OCI-LY3 (cell line): ENCODE data around the gene UMPS.

Experiments
- H2AFZ ChIP-seq: fragments of 200-600, 300-600 bp; shearing (Covaris generic); 2 replicates; pipeline ENCODE4 v1.6.0; 2014; ENCODE audit warnings: antibody characterized with exemption, low read depth, low read length
- H3K27ac ChIP-seq: fragments of 200-600, 300-600 bp; sonication (generic); 2 replicates; pipeline ENCODE4 v1.5.1; 2014; ENCODE audit warnings: mild to moderate bottlenecking, low read length, moderate library complexity, mixed read lengths
- H3K27me3 ChIP-seq: fragments of 200-600, 300-600 bp; sonication (generic); 2 replicates; pipeline ENCODE4 v1.6.1; 2014; ENCODE audit warnings: low read depth, low read length, mixed read lengths
- H3K36me3 ChIP-seq: fragments of 200-600, 300-600 bp; sonication (generic); replicated peaks from 2 replicates; pipeline ENCODE3; 2014; ENCODE audit warnings: low read depth, low read length, mixed read lengths
- H3K4me1 ChIP-seq: fragments of 300-600, 200-600 bp; sonication (generic); 2 replicates; pipeline ENCODE4 v1.6.1; 2014; ENCODE audit warnings: low read length, mixed read lengths
- H3K4me2 ChIP-seq: fragments of 200-600, 300-600 bp; sonication (generic); 2 replicates; pipeline ENCODE4 v1.6.1; 2014; ENCODE audit warnings: low read length, mixed read lengths
- H3K4me3 ChIP-seq: fragments of 300-600, 200-600 bp; sonication (generic); 2 replicates; pipeline ENCODE4 v1.5.1; 2014; ENCODE audit warnings: antibody characterized with exemption, mild to moderate bottlenecking, low read length, moderate library complexity
- H3K79me2 ChIP-seq: fragments of 300-600, 200-600 bp; shearing (Covaris generic); 2 replicates; pipeline ENCODE4 v1.6.1; 2014; ENCODE audit warnings: mild to moderate bottlenecking, low read length, mixed read lengths
- H3K9ac ChIP-seq: fragments of 300-600, 200-600 bp; shearing (Covaris generic); 2 replicates; pipeline ENCODE4 v1.6.0; 2014; ENCODE audit warnings: mild to moderate bottlenecking, low read length, moderate library complexity
- H3K9me3 ChIP-seq: fragments of 200-600, 300-600 bp; shearing (Covaris generic); 2 replicates; pipeline ENCODE4 v1.6.1; 2014; ENCODE audit warnings: low read length, mixed read lengths; ENCODE audit not compliant: insufficient read depth
- H4K20me1 ChIP-seq: fragments of 200-600, 300-600 bp; sonication (generic); 2 replicates; pipeline ENCODE4 v1.6.1; 2016; ENCODE audit warnings: low read length, mixed read lengths; ENCODE audit not compliant: insufficient read depth
- CTCF ChIP-seq: fragments of 200-600, 300-600 bp; sonication (generic); IDR thresholded peaks from 2 replicates; pipeline ENCODE4 v1.5.1; 2014; ENCODE audit warnings: antibody characterized with exemption, low read length, low read depth
- EZH2phosphoT487 ChIP-seq: fragments of 200-600 bp; shearing (Covaris generic); IDR thresholded peaks from 2 replicates; pipeline ENCODE4 v1.6.1; 2018; ENCODE audit warnings: antibody characterized with exemption, mixed run types, low read depth

Gene UMPS

DNA sequence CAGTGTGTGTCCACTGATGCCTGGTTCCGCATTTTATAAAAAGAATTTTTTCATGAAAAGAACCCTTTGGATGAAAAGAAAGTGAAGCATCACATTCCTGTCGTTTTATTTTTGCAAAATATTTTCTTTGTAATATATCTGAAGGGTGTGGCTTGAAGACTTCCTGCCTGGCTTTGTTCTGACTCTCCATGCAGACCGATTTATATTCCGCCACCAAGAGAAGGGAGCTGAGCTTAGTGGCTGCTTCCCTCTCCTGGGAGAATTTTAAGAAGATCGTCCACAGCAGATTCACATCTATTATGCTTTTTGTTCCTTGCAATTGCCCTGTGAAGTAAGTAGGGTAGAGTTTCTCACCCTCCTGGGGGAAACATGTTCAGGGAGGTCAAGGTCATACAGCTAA is 45.2 kb upstream of the UMPS start:
- H3K27me3 ChIP-seq = 0 out of 2 replicates have a peak, but pooled peaks cover 9% of the 10 kb centered on the region
- no peak overlapping the region for H3K27ac ChIP-seq
- TF ChIP-seq CTCF = no peak
- TF ChIP-seq EZH2phosphoT487 = no peak
- no peaks in the 10 kb centered on the region for H3K4me1 ChIP-seq
- no peaks in the 10 kb centered on the region for H3K79me2 ChIP-seq
- no peaks in the 10 kb centered on the region for H3K9me3 ChIP-seq
- H3K4me3 ChIP-seq = no peak overlapping the region
- no peak overlapping the region for H2AFZ ChIP-seq
- no peaks in the 10 kb centered on the region for H3K36me3 ChIP-seq
- H3K9ac ChIP-seq = no peak overlapping the region
- no peak overlapping the region for H3K4me2 ChIP-seq
- no peaks in the 10 kb centered on the region for H4K20me1 ChIP-seq

DNA sequence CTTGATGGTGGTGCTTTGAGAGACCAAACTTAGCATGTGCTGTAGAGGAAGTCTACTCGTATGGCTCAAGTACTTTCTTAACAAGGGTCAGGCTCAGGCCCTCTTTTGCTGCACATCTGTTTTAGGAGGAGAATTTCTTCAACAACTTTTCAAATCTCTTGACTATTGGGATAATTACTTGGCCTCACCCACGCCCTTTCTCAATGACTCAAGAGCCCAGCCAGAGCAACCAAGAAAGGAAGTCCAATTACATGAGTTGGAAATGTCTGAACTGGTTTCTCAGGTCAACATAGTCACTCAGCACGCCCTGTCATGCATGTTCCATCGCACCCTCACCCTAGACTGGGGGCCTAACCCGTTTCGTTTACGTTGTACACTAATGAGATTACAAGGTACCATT is 44.8 kb upstream of the UMPS start:
- Histone ChIP-seq H2AFZ (no peak overlapping the region), H3K9me3 (no peaks in the 10 kb centered on the region), H3K27ac (no peak overlapping the region), H3K4me2 (no peak overlapping the region), H3K79me2 (no peaks in the 10 kb centered on the region), H4K20me1 (no peaks in the 10 kb centered on the region), H3K36me3 (no peaks in the 10 kb centered on the region), H3K4me3 (no peak overlapping the region), H3K4me1 (no peaks in the 10 kb centered on the region), H3K27me3 (0 out of 2 replicates have a peak, but pooled peaks cover 9% of the 10 kb centered on the region), H3K9ac (no peak overlapping the region)
- TF ChIP-seq CTCF = no peak
- TF ChIP-seq EZH2phosphoT487 = no peak

DNA sequence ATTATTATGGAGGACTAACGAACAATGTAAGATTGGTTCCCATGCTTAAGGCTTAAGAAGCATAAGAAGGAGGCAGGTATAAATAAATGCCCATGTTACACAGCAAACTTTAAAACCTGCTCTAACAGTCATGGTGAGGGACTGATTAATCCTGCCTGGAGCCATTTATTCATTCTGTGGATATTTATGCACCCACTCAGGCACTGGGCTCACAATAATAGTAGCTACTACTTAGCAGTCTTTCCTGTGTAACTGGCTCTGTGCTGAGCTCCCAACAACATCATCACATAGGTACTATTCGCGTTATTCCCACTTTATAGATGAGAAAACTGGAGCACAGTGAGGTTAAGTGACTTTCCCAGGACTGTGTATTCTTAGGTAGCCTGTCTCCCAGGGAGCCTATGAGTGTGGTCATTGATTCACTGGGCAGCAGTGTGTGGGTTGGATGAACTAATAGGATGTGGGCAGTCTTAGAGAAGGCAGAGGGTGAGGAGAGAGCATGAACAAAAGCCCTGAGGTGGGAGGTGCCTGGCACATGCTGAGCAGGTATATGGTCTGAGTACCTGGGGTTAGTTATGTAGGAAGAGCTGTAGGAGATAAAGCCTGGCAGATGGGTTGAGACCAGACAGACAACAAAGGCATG is 44.1 kb upstream of the UMPS start:
- H3K79me2 ChIP-seq = no peaks in the 10 kb centered on the region
- H3K36me3 ChIP-seq = no peaks in the 10 kb centered on the region
- no peaks in the 10 kb centered on the region for H3K4me1 ChIP-seq
- H3K4me2 ChIP-seq = no peak overlapping the region
- H3K4me3 ChIP-seq = no peak overlapping the region
- H3K9me3 ChIP-seq = no peaks in the 10 kb centered on the region
- H2AFZ ChIP-seq = no peak overlapping the region
- H4K20me1 ChIP-seq = no peaks in the 10 kb centered on the region
- no peak overlapping the region for H3K27ac ChIP-seq
- H3K9ac ChIP-seq = no peak overlapping the region
- TF ChIP-seq CTCF (no peak), EZH2phosphoT487 (no peak)
- H3K27me3 ChIP-seq = 0 out of 2 replicates have a peak, but pooled peaks cover 9% of the 10 kb centered on the region

DNA sequence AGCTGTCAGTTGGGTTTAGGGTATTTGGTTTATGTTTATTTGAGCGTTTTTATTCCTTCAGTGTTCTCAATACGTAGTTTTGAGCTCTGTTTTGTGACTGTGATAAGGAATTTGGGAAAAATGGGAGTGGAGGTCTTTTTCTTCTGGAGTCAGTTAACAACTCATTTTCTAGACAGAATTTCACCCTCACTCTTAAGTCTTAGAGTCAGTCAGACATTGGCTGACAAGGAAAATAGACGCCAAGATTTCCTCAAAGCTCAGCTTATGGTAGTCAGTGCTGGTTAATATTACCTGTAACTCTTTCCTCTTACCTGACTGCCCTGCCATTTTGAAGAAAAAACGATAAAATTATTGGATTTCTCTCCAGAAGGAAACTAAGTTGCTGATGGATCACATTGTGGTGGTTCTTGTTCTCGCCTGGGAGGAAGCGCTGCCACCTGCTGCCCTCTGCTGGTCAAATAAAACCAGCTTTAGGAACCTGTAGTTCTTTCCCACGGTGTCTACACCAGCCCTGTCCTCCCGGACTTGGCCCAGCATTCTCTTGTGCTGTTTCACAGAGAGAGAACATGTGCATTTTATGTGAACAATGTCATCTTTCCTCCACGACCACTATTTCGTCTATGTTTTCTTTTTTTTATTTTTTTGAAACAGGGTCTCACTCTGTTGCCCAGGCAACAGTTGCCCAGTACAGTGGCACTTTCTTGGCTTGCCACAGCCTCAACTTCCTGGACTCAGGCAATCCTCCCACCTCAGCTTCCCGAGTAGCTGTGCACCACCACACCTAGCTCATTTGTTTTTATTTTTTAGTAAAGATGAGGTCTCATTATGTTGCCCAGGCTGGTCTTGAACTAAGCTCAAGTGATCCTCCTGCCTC is 41.4 kb upstream of the UMPS start:
- H3K9me3 ChIP-seq = no peaks in the 10 kb centered on the region
- H3K79me2 ChIP-seq = no peaks in the 10 kb centered on the region
- no peaks in the 10 kb centered on the region for H3K36me3 ChIP-seq
- peak overlapping the region; percentile 94 for H2AFZ ChIP-seq
- no peaks in the 10 kb centered on the region for H4K20me1 ChIP-seq
- no peaks in the 10 kb centered on the region for H3K4me1 ChIP-seq
- peaks cover 9% of the 10 kb centered on the region; the same call in 1 of the 2 replicates for H3K27me3 ChIP-seq
- peak overlapping the region; percentile 54 for H3K4me2 ChIP-seq
- peak overlapping the region; percentile 52 for H3K4me3 ChIP-seq
- no peak overlapping the region for H3K9ac ChIP-seq
- TF ChIP-seq CTCF (peak; percentile 79), EZH2phosphoT487 (no peak)
- no peak overlapping the region for H3K27ac ChIP-seq
